ENCODE data around the gene ORAI3.

ORAI3 gene

GRCh38 chr16:30997725-30998711 is 49.1 kb downstream of the ORAI3 start:
- DNase-seq (ENCODE audit: low spot score in 2 of 2) (no peak), ATAC-seq (replicated peaks; ENCODE audit: extremely low read depth, poor library complexity, severe bottlenecking) (no peak)
- Mint-ChIP-seq H3K9me3 (no peaks in the 10 kb centered on the region), H3K4me3 (peak overlapping the region; percentile 75), H3K36me3 (ENCODE audit: insufficient read depth) (peaks cover 2% of the 10 kb centered on the region), H3K4me1 (peaks cover 4% of the 10 kb centered on the region), H3K27me3 (no peaks in the 10 kb centered on the region), H3K27ac (ENCODE audit: low read depth) (no peak overlapping the region)

DNA sequence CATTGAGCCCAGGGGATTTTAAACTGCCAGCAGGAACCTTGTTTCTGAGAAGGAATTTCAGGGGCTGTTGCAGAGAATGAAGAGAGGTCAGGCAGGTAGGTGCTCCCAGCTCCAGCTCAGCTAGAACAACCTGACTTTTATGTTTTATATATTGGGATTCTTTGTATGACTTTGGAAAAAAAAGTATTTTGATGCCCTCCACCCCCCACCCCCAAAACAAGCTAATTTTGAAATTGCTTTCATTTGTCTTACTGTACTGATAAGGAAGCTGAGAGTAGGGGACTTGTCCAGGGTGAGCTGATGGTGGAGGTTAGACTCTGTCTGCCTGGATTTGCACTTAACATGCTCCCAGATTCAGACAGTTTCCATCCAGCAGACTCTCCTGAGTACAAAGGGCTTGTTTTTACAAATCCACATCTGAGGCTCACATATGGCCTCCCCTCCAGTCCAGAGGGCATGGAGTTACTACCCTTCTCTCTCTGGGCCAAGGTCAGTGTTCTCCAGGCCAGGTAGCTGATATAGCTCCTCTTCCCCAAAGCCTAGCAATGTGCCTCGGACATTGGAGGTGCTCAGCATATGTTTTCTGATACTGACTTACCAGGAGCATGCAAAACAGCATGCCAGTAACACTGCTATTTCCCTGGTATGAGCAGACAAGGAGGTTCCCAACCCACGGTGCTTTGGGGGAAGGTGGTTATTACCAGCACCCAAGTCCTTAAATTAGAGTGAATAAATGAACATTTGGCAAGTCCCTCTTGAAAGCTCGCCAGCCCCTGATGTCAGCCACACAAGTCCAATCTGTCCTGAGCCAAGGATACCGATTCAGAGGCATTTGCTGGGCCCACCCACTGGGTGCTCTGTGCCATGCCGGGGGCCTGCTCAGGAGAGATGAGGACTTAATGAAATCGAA is 50.2 kb downstream of the ORAI3 start:
- peaks cover 4% of the 10 kb centered on the region for H3K4me1 Mint-ChIP-seq
- H3K9me3 Mint-ChIP-seq = no peaks in the 10 kb centered on the region
- no peaks in the 10 kb centered on the region for H3K36me3 Mint-ChIP-seq (ENCODE audit: insufficient read depth)
- ATAC-seq (replicated peaks; ENCODE audit: extremely low read depth, poor library complexity, severe bottlenecking) (no peak), DNase-seq (ENCODE audit: low spot score in 2 of 2) (no peak)
- no peak overlapping the region for H3K4me3 Mint-ChIP-seq
- no peak overlapping the region for H3K27ac Mint-ChIP-seq (ENCODE audit: low read depth)
- no peaks in the 10 kb centered on the region for H3K27me3 Mint-ChIP-seq

DNA sequence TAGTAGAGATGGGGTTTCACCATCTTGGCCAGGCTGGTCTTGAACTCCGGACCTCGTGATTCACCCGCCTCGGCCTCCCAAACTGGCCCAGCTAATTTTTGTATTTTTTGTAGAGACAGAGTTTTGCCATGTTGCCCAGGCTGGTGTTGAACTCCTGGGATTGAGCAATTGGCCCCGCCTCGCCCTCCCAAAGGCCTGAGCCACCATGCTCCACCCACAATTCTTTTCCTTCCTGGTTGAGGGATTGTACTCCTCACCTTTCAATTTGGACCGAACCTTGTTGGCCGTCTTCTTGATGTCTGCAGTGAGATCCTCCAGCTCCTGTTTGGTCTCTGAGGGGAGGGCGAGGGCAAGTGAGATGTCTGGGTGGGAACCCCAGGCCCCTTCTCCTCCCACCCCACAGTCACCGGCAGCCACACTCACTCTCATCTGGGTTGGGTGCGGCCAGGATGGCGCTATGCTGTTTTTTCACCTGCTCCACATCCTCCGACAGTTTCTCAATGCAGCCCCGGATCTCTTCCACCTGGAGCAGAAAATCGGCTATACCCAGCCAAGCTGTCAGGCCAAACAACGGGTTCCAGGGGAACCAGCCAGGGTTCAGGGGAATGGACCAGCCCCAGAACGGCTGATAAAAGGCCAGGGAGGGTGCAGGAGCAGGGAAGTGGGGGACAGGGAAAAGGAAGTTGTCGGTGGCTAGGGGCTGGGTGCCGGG is 52.0 kb downstream of the ORAI3 start:
- Mint-ChIP-seq H3K27me3 (no peaks in the 10 kb centered on the region), H3K9me3 (no peaks in the 10 kb centered on the region), H3K4me3 (no peak overlapping the region), H3K27ac (ENCODE audit: low read depth) (no peak overlapping the region), H3K4me1 (peaks cover 4% of the 10 kb centered on the region), H3K36me3 (ENCODE audit: insufficient read depth) (no peaks in the 10 kb centered on the region)
- DNase-seq (ENCODE audit: low spot score in 2 of 2) (no peak), ATAC-seq (replicated peaks; ENCODE audit: extremely low read depth, poor library complexity, severe bottlenecking) (no peak)

GRCh38 chr16:31001507-31002249 is 52.8 kb downstream of the ORAI3 start:
- H3K9me3 Mint-ChIP-seq = no peaks in the 10 kb centered on the region
- H3K4me3 Mint-ChIP-seq = no peak overlapping the region
- H3K27ac Mint-ChIP-seq (ENCODE audit: low read depth) = no peak overlapping the region
- DNase-seq (ENCODE audit: low spot score in 2 of 2) = no peak
- no peaks in the 10 kb centered on the region for H3K4me1 Mint-ChIP-seq
- no peaks in the 10 kb centered on the region for H3K36me3 Mint-ChIP-seq (ENCODE audit: insufficient read depth)
- ATAC-seq (replicated peaks; ENCODE audit: extremely low read depth, poor library complexity, severe bottlenecking) = no peak
- no peaks in the 10 kb centered on the region for H3K27me3 Mint-ChIP-seq

DNA sequence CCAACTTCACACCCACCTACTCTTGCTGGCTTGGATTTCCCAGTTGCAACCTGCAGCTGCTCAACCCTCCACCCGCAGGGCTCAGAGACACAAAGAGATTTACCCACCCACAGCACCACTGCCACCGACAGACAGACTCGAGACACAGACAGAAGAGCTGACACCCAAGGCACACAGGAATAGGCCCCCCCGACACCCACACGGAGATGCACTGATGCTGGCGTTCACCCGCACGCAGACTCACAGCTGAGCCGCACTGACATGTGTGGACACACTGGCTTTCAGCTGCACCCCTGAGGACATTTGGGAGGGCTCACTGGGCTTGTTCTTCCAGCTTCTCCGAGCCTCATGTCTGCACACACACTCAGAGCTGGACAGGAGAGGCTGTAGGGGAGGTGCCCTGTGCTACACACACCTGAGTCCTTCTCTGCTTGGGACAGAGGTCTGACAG is 53.4 kb downstream of the ORAI3 start:
- DNase-seq (ENCODE audit: low spot score in 2 of 2) (no peak), ATAC-seq (replicated peaks; ENCODE audit: extremely low read depth, poor library complexity, severe bottlenecking) (no peak)
- Mint-ChIP-seq H3K4me3 (no peak overlapping the region), H3K27ac (ENCODE audit: low read depth) (no peak overlapping the region), H3K4me1 (no peaks in the 10 kb centered on the region), H3K27me3 (no peaks in the 10 kb centered on the region), H3K9me3 (no peaks in the 10 kb centered on the region), H3K36me3 (ENCODE audit: insufficient read depth) (no peaks in the 10 kb centered on the region)

DNA sequence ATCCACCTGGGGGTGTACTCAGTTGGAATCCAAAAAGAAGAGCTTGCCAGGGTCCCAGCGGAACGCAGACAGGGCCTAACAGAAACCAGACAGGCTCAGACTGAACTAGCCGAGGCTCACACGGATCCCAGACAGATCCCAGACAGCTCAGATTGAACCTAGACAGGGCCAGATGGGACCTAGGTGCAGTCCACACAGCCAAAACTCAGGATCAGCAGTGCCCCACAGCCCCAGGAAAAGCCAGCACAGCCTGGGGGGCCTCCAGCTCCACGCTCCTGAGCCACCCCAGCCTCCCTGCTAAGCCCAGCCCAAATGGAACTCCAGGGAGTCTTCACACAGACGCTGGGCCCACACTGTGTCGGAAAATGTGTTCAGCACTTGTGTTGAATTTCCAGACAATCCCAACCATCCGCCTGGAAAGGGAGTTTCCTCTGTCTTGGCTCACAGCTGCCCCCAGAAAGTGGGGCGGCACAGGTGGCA is 54.0 kb downstream of the ORAI3 start:
- Mint-ChIP-seq H3K9me3 (no peaks in the 10 kb centered on the region), H3K4me3 (no peak overlapping the region), H3K4me1 (no peaks in the 10 kb centered on the region), H3K27ac (ENCODE audit: low read depth) (no peak overlapping the region), H3K27me3 (no peaks in the 10 kb centered on the region), H3K36me3 (ENCODE audit: insufficient read depth) (no peaks in the 10 kb centered on the region)
- DNase-seq (ENCODE audit: low spot score in 2 of 2) (no peak), ATAC-seq (replicated peaks; ENCODE audit: extremely low read depth, poor library complexity, severe bottlenecking) (no peak)

- peaks cover 4% of the 10 kb centered on the region for H3K27me3 Mint-ChIP-seq
- ATAC-seq (replicated peaks; ENCODE audit: extremely low read depth, poor library complexity, severe bottlenecking) (no peak), DNase-seq (ENCODE audit: low spot score in 2 of 2) (no peak)
- H3K9me3 Mint-ChIP-seq = no peaks in the 10 kb centered on the region
- H3K4me1 Mint-ChIP-seq = no peaks in the 10 kb centered on the region
- H3K36me3 Mint-ChIP-seq (ENCODE audit: insufficient read depth) = no peaks in the 10 kb centered on the region
- H3K27ac Mint-ChIP-seq (ENCODE audit: low read depth) = no peak overlapping the region
- H3K4me3 Mint-ChIP-seq = no peak overlapping the region
These were observed 54.9 kb downstream of the ORAI3 start for GRCh38 chr16:31003744-31004143.
